K562 (cell line): ENCODE data around the gene NLRP9.

Experiments
- BRF1 ChIP-seq: IDR thresholded peaks from 3 replicates; pipeline ENCODE4 v1.6.1; 2011; ENCODE audit warnings: borderline replicate concordance, mild to moderate bottlenecking; ENCODE audit not compliant: insufficient read length; ENCODE audit errors: extremely low read depth
- CBFB ChIP-seq: sonication (generic); formaldehyde crosslinking; IDR thresholded peaks from 2 replicates; pipeline ENCODE4 v1.4.0; 2020; ENCODE audit warnings: mild to moderate bottlenecking, missing genetic modification reagents
- CC2D1A ChIP-seq: fragments of 450-650 bp; IDR thresholded peaks from 2 replicates; pipeline ENCODE4 v1.6.1; 2017; ENCODE audit warnings: mild to moderate bottlenecking
- CTCF ChIP-seq, 3 experiments: IDR thresholded peaks in 2 of 3; conservative IDR thresholded peaks in 1 of 3; 2 replicates each; pipeline ENCODE4 v1.5.1; 2011 to 2012; ENCODE audit warnings: low read length in 3 of 3, mild to moderate bottlenecking in 3 of 3, control low read depth in 2 of 3, improper control_type of control experiment in 1 of 3, inconsistent platforms in 1 of 3, low read depth in 1 of 3, mixed read lengths in 1 of 3, moderate library complexity in 1 of 3; ENCODE audit not compliant: insufficient read depth in 2 of 3
- JUND ChIP-seq, 2 experiments: IDR thresholded peaks; 2 replicates in 1 of 2; 3 replicates in 1 of 2; pipeline ENCODE4 v1.6.1; 2011; ENCODE audit warnings: borderline replicate concordance in 2 of 2, low read depth in 2 of 2, low read length in 2 of 2, improper control_type of control experiment in 1 of 2, missing biosample characterization in 1 of 2, missing genetic modification characterization in 1 of 2, missing genetic modification reagents in 1 of 2
- LARP7 ChIP-seq: fragments of 450-650 bp; IDR thresholded peaks from 2 replicates; pipeline ENCODE4 v1.6.1; 2016
- MAFK ChIP-seq: IDR thresholded peaks from 2 replicates; pipeline ENCODE4 v1.6.1; 2011; ENCODE audit warnings: low read length, improper control_type of control experiment
- PBX2 ChIP-seq, 2 experiments: IDR thresholded peaks in 1 of 2; conservative IDR thresholded peaks in 1 of 2; 2 replicates each; pipeline ENCODE4 v1.6.1; 2016; ENCODE audit warnings: low read depth in 2 of 2, mild to moderate bottlenecking in 1 of 2, missing compliant biosample characterization in 1 of 2, missing genetic modification characterization in 1 of 2, moderate library complexity in 1 of 2
- POLR2AphosphoS5 ChIP-seq: IDR thresholded peaks from 2 replicates; pipeline ENCODE4 v1.6.1; 2011; ENCODE audit warnings: mild to moderate bottlenecking, low read depth, low read length, moderate library complexity; ENCODE audit not compliant: control insufficient read depth, insufficient read depth
- SMAD1 ChIP-seq: fragments of 150-350 bp; IDR thresholded peaks from 2 replicates; pipeline ENCODE4 v1.6.1; 2014; ENCODE audit warnings: low read length, low read depth; ENCODE audit not compliant: partially characterized antibody
- SMARCC2 ChIP-seq: fragments of 450-650 bp; IDR thresholded peaks from 2 replicates; pipeline ENCODE4 v1.6.1; 2017; ENCODE audit warnings: antibody characterized with exemption, moderate library complexity, mild to moderate bottlenecking, low read depth
- USF2 ChIP-seq: sonication (generic); formaldehyde crosslinking; IDR thresholded peaks from 2 replicates; pipeline ENCODE4 v1.5.0; 2020; ENCODE audit warnings: missing genetic modification reagents
- XRCC5 ChIP-seq: fragments of 200-400 bp; formaldehyde crosslinking; IDR thresholded peaks from 2 replicates; pipeline ENCODE4 v1.6.1; 2017; ENCODE audit warnings: low read depth, mild to moderate bottlenecking, low read length
- ZC3H8 ChIP-seq: fragments of 450-650 bp; IDR thresholded peaks from 2 replicates; pipeline ENCODE4 v1.6.1; 2017

GRCh38 chr19:55676889-55677505, 61.2 kb downstream of the NLRP9 start:
- TF ChIP-seq USF2 (CRISPR knock-in tag) (no peak), SMAD1 (no peak), XRCC5 (no peak), CTCF (IDR thresholded peaks at IDR 0.05 in 2 of 3, conservative IDR thresholded peaks at IDR 0.05 in 1 of 3; ENCODE audit: insufficient read depth in 2 of 3, low read depth in 1 of 3, low read length in 3 of 3) (no peak), ZC3H8 (no peak), POLR2AphosphoS5 (no peak), BRF1 (no peak), SMARCC2 (no peak), PBX2 (CRISPR knock-in tag; IDR thresholded peaks at IDR 0.05; ENCODE audit: low read depth) (no peak), PBX2 (tag; conservative IDR thresholded peaks at IDR 0.05; ENCODE audit: low read depth) (no peak), CBFB (CRISPR knock-in tag) (no peak), MAFK (no peak), LARP7 (no peak), JUND (IDR thresholded peaks at IDR 0.05; ENCODE audit: borderline replicate concordance, low read depth, low read length) (no peak), JUND (tag; IDR thresholded peaks at IDR 0.05; ENCODE audit: borderline replicate concordance, low read depth, low read length) (no peak), CC2D1A (no peak)
